OCI-LY7 (cell line): ENCODE measurements around the gene RAF1. TPM values are rescaled to one million over a fixed set of nuclear protein-coding genes. Genes with fewer than 3 reads are reported as not detected.
"Not testable (repeated sequence)": the region's sequence is repeated elsewhere in the genome, so short reads cannot be mapped to it uniquely, and the experiment has no call there.

Experiments used
- BruUV-seq: library from RNA; stranded (reverse); fragments of 400-500 nt; replicated peaks from 2 replicates; lab custom pipeline; 2021; lab: Mats Ljungman, UMichigan
- CTCF ChIA-PET: fragments of 300-600 bp; sonication (Branson Sonifier 250); formaldehyde crosslinking; loops from one replicate; lab custom pipeline; 2022; ENCODE audit warnings: antibody characterized with exemption; ENCODE audit not compliant: unreplicated experiment; lab: Charles Lee
- POLR2A ChIA-PET: fragments of 300-600 bp; sonication (Branson Sonifier 250); formaldehyde crosslinking; loops from one replicate; lab custom pipeline; 2022; ENCODE audit warnings: antibody characterized with exemption; lab: Charles Lee
- DNase-seq: peaks from one replicate; pipeline ENCODE4 v3.0.0-alpha.2; 2015; ENCODE audit warnings: low spot score
- H2AFZ ChIP-seq: fragments of 200-600 bp; sonication (generic), shearing (Covaris generic); 2 replicates; pipeline ENCODE4 v1.6.1; 2014; ENCODE audit warnings: mild to moderate bottlenecking, antibody characterized with exemption, low read length, moderate library complexity
- H3K27ac ChIP-seq: fragments of 200-600 bp; sonication (generic); 2 replicates; pipeline ENCODE4 v1.5.1; 2014; ENCODE audit warnings: mixed run types, low read depth, mild to moderate bottlenecking, moderate library complexity, low read length, inconsistent platforms; ENCODE audit not compliant: poor library complexity, severe bottlenecking
- H3K36me3 ChIP-seq: fragments of 200-600 bp; sonication (generic); 2 replicates; pipeline ENCODE4 v1.6.1; 2014; ENCODE audit warnings: mild to moderate bottlenecking, antibody characterized with exemption, low read length, moderate library complexity, mixed read lengths; ENCODE audit not compliant: insufficient read depth
- H3K4me1 ChIP-seq: fragments of 200-600 bp; sonication (generic); 2 replicates; pipeline ENCODE4 v1.5.1; 2014; ENCODE audit warnings: mild to moderate bottlenecking, low read length; ENCODE audit not compliant: insufficient read depth, poor library complexity, severe bottlenecking
- H3K4me2 ChIP-seq: fragments of 200-600 bp; sonication (generic); 2 replicates; pipeline ENCODE4 v1.6.1; 2014; ENCODE audit warnings: mild to moderate bottlenecking, low read length
- H3K4me3 ChIP-seq: fragments of 200-600 bp; sonication (generic); 2 replicates; pipeline ENCODE4 v1.5.1; 2014; ENCODE audit warnings: mild to moderate bottlenecking, low read depth, low read length; ENCODE audit not compliant: poor library complexity, severe bottlenecking
- H3K79me2 ChIP-seq: fragments of 200-600 bp; sonication (generic); 2 replicates; pipeline ENCODE4 v1.6.1; 2016; ENCODE audit warnings: low read depth, mild to moderate bottlenecking, low read length, moderate library complexity, mixed read lengths; ENCODE audit not compliant: insufficient read depth
- H3K9me2 ChIP-seq: fragments of 200-600 bp; sonication (generic); 2 replicates; pipeline ENCODE4 v1.6.1; 2016; ENCODE audit warnings: mild to moderate bottlenecking, low read length, mixed read lengths; ENCODE audit not compliant: insufficient read depth
- H3K9me3 ChIP-seq: fragments of 200-600 bp; sonication (generic); 2 replicates; pipeline ENCODE4 v1.6.1; 2014; ENCODE audit warnings: mild to moderate bottlenecking, mixed run types, low read length, mixed read lengths
- H4K20me1 ChIP-seq: fragments of 200-600 bp; sonication (generic); 2 replicates; pipeline ENCODE4 v1.6.1; 2014; ENCODE audit warnings: mild to moderate bottlenecking, antibody characterized with exemption, low read length, moderate library complexity, mixed read lengths; ENCODE audit not compliant: insufficient read depth
- CTCF ChIP-seq: fragments of 200-600 bp; sonication (generic); conservative IDR thresholded peaks from 2 replicates; pipeline ENCODE4 v1.5.1; 2014; ENCODE audit warnings: mild to moderate bottlenecking, antibody characterized with exemption, low read length, moderate library complexity, mixed read lengths
- EZH2phosphoT487 ChIP-seq: fragments of 200-600 bp; sonication (generic); IDR thresholded peaks from 2 replicates; pipeline ENCODE4 v1.6.1; 2018; ENCODE audit warnings: low read depth, borderline replicate concordance, mild to moderate bottlenecking, mixed run types, antibody characterized with exemption, low read length, moderate library complexity, mixed read lengths
- intact Hi-C: fragments of 100-400 bp; cut with micrococcal nuclease; formaldehyde crosslinking; loops from one replicate; pipeline ENCODE4 v1.10.0; 2022; ENCODE audit not compliant: unreplicated experiment
- total RNA-seq, 2 experiments: library from RNA; depleted of rRNA in 1 of 2; stranded (reverse); fragments of >200 nt in 1 of 2; shearing (Covaris generic) in 1 of 2; gene quantifications; 2 replicates each; pipeline ENCODE4 v1.2.3, GENCODE V29; 2014 to 2022

RAF1 gene
- total RNA-seq, 2 experiments from 2014 or later, result 88.0 to 90.8 TPM

- Histone ChIP-seq H2AFZ (no peak overlapping the region), H3K4me3 (no peak overlapping the region), H3K79me2 (no peaks in the 10 kb centered on the region), H3K9me3 (no peaks in the 10 kb centered on the region), H3K4me2 (no peak overlapping the region), H3K27ac (no peak overlapping the region), H3K36me3 (no peaks in the 10 kb centered on the region), H4K20me1 (no peaks in the 10 kb centered on the region), H3K9me2 (no peaks in the 10 kb centered on the region), H3K4me1 (no peaks in the 10 kb centered on the region)
- no TSS peak for BruUV-seq
- intact Hi-C loops, result loop anchor here (5.0 kb wide), 1 partner anchor 623 kb away; no protein-coding TSS in a partner anchor
- TF ChIP-seq CTCF (no peak), EZH2phosphoT487 (no peak)
- no peak for DNase-seq
- CTCF ChIA-PET, result no interaction called here
- POLR2A ChIA-PET, result interaction anchor here (0.9 kb wide), 1 partner anchor 102 kb away, joined by 7 read pairs; no protein-coding TSS in a partner anchor
These were observed 15.6 kb upstream of the RAF1 start for GRCh38 chr3:12679468-12679867.

- no peaks in the 10 kb centered on the region for H3K36me3 ChIP-seq
- no peak for TF ChIP-seq CTCF
- TF ChIP-seq EZH2phosphoT487, result no peak
- DNase-seq, result no peak
- no peak overlapping the region for H3K4me3 ChIP-seq
- no peaks in the 10 kb centered on the region for H3K4me1 ChIP-seq
- BruUV-seq, result no TSS peak
- no peaks in the 10 kb centered on the region for H3K9me2 ChIP-seq
- intact Hi-C loops, result loop anchor here (5.0 kb wide), 1 partner anchor 625 kb away; no protein-coding TSS in a partner anchor
- CTCF ChIA-PET, result no interaction called here
- H3K4me2 ChIP-seq, result no peak overlapping the region
- POLR2A ChIA-PET, result interaction anchor here (0.7 kb wide), 1 partner anchor 31 kb away, joined by 3 read pairs; no protein-coding TSS in a partner anchor
- no peaks in the 10 kb centered on the region for H3K79me2 ChIP-seq
- H3K9me3 ChIP-seq, result no peaks in the 10 kb centered on the region
- no peak overlapping the region for H3K27ac ChIP-seq
- no peaks in the 10 kb centered on the region for H4K20me1 ChIP-seq
- no peak overlapping the region for H2AFZ ChIP-seq
These were observed 13.7 kb upstream of the RAF1 start for GRCh38 chr3:12677616-12678015.

GRCh38 chr3:12675115-12675810 lies 11.3 kb upstream of the RAF1 start:
- Histone ChIP-seq H4K20me1 (no peaks in the 10 kb centered on the region), H3K4me1 (no peaks in the 10 kb centered on the region), H3K4me2 (no peak overlapping the region), H3K27ac (no peak overlapping the region), H3K9me2 (no peaks in the 10 kb centered on the region), H2AFZ (no peak overlapping the region), H3K4me3 (no peak overlapping the region), H3K36me3 (no peaks in the 10 kb centered on the region), H3K9me3 (no peaks in the 10 kb centered on the region), H3K79me2 (no peaks in the 10 kb centered on the region)
- ChIA-PET POLR2A (interaction anchor here (0.7 to 0.8 kb wide), 4 partner anchors 11 to 1155 kb away, joined by 3 to 4 read pairs (median 3); no protein-coding TSS in a partner anchor), CTCF (no interaction called here)
- intact Hi-C loops, result loop anchor here (5.0 kb wide), 1 partner anchor 627 kb away; no protein-coding TSS in a partner anchor
- no peak for DNase-seq
- no TSS peak for BruUV-seq
- TF ChIP-seq EZH2phosphoT487 (no peak), CTCF (no peak)

GRCh38 chr3:12673956-12674736 lies 10.2 kb upstream of the RAF1 start:
- H3K9me2 ChIP-seq, H3K79me2 ChIP-seq, H4K20me1 ChIP-seq, H3K27ac ChIP-seq, intact Hi-C loops, POLR2A ChIA-PET, H3K4me1 ChIP-seq, BruUV-seq, H2AFZ ChIP-seq, CTCF ChIA-PET, H3K36me3 ChIP-seq, DNase-seq, H3K9me3 ChIP-seq, H3K4me3 ChIP-seq, H3K4me2 ChIP-seq: not testable (repeated sequence)
